ENCODE results near the gene ST3GAL4.
"Not testable (repeated sequence)": the region's sequence is repeated elsewhere in the genome, so short reads cannot be mapped to it uniquely, and the experiment has no call there.

DNA sequence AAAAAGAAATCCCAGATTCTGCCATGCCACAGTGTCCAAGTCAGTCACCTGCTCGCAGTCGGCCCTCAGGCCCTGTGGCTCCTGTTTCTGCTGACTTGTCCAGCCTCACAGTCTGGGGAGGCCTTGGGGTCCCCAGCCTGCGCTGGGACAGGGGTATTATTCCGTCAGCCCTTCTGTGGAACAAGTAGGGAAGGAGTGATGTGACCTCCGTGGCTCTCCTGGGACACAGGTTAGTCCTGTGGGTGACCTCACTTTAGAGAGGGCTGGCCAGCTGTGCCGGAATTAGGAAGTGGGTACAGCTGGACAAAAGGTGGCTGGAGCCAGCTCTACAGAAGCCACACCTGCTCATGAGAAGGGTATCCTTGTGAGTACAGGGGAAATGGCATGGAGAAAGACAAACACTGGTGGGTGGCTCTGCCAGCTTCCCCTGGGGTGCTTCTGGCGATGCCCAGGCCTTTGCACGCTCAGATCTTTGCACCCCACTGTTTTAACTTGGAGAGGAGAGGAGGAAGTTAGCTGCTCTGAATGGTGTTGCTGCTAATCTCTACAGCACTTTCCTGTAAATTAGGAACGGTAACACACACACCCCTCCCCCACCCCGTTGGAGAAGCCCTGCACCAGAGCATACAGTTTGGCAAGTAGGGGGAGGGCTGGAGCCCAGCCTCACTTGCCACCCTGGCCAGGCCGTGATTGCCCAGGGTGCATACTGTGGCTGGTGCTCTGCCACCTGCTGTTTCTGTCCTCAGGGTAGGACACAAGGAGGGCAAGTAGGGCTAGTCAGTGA lies 13.0 kb downstream of the ST3GAL4 start:
- TF ChIP-seq, protein P1, sequence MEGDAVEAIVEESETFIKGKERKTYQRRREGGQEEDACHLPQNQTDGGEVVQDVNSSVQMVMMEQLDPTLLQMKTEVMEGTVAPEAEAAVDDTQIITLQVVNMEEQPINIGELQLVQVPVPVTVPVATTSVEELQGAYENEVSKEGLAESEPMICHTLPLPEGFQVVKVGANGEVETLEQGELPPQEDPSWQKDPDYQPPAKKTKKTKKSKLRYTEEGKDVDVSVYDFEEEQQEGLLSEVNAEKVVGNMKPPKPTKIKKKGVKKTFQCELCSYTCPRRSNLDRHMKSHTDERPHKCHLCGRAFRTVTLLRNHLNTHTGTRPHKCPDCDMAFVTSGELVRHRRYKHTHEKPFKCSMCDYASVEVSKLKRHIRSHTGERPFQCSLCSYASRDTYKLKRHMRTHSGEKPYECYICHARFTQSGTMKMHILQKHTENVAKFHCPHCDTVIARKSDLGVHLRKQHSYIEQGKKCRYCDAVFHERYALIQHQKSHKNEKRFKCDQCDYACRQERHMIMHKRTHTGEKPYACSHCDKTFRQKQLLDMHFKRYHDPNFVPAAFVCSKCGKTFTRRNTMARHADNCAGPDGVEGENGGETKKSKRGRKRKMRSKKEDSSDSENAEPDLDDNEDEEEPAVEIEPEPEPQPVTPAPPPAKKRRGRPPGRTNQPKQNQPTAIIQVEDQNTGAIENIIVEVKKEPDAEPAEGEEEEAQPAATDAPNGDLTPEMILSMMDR (conservative IDR thresholded peaks at IDR 0.05; ENCODE audit: low read length) = peak; percentile 20; the same call in 1 of the 2 replicates
- not testable (repeated sequence) for TF ChIP-seq EZH2phosphoT487 (IDR thresholded peaks at IDR 0.05; ENCODE audit: borderline replicate concordance)
